ENCODE results near the gene NPAS3. TPM values are rescaled to one million over a fixed set of nuclear protein-coding genes. Genes with fewer than 3 reads are reported as not detected.

The NPAS3 gene
- total and polyA plus RNA-seq, 2 of the 8 experiments (the other 6 are each of a cell fraction or from before 2014, with no cell fraction given): 0.11 to 0.60 TPM

DNA sequence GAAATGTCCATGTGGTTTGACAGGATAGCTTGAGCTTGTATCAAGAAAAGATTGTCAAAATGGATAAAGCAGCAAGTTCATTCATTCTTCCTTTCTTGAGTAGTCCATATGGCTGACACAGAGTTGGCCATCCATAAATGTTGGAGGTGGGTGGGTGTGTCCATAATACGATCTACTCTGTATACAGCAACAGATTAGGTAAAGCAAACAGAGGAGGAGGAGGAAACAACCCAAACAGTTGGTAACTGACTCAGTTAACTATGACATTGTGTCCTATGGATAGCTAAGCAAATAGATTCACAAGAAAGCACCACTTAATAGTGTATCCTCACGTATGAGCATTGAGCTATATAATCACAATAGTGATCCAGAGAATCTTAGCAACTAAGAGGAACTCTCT is 868.2 kb downstream of the NPAS3 start:
- Histone ChIP-seq H3K18ac (ENCODE audit: extremely low read depth, low read length) (no peak overlapping the region), H3K23ac (ENCODE audit: insufficient read length) (no peak overlapping the region), H3K4me3 (ENCODE audit: extremely low read depth in 1 of 4, insufficient read depth in 2 of 4, low read depth in 3 of 4, low read length in 4 of 4) (no peak overlapping the region), H4K20me1 (replicated peaks in 1 of 2; ENCODE audit: control insufficient read depth in 1 of 2, insufficient read depth in 2 of 2, low read length in 2 of 2) (no peaks in the 10 kb centered on the region), H3K27me3 (replicated peaks in 1 of 4; ENCODE audit: control insufficient read depth in 3 of 4, extremely low read depth in 1 of 4, insufficient read depth in 3 of 4, low read length in 3 of 4) (no peaks in the 10 kb centered on the region), H3K9ac (replicated peaks in 1 of 4; ENCODE audit: extremely low read depth in 1 of 4, low read depth in 3 of 4, low read length in 3 of 4) (no peak overlapping the region), H3K4me2 (ENCODE audit: insufficient read depth in 1 of 2, low read depth in 2 of 2, low read length in 2 of 2) (no peak overlapping the region), H2BK5ac (ENCODE audit: low read depth, low read length) (no peak overlapping the region), H4K8ac (ENCODE audit: extremely low read depth, insufficient read depth, low read length) (no peak overlapping the region), H3K4ac (replicated peaks; ENCODE audit: insufficient read length, low read depth, low read length) (no peak overlapping the region), H4K91ac (replicated peaks; ENCODE audit: insufficient read length, low read length) (no peak overlapping the region), H3K14ac (ENCODE audit: insufficient read length) (no peak overlapping the region), H2BK20ac (ENCODE audit: low read length) (no peak overlapping the region), H3K23me2 (ENCODE audit: low read depth, low read length) (peaks cover 3% of the 10 kb centered on the region; the same call in 1 of the 2 replicates), H2BK15ac (ENCODE audit: low read length) (no peak overlapping the region), H3K56ac (replicated peaks; ENCODE audit: insufficient read length, low read depth, low read length) (no peak overlapping the region), H3K79me1 (ENCODE audit: low read depth, low read length) (no peaks in the 10 kb centered on the region), H4K5ac (ENCODE audit: insufficient read length, low read depth, low read length) (no peak overlapping the region), H2BK12ac (ENCODE audit: low read depth, low read length) (no peak overlapping the region), H2BK120ac (replicated peaks; ENCODE audit: low read depth, low read length) (no peak overlapping the region), H3K27ac (ENCODE audit: low read depth, low read length) (no peak overlapping the region), H3K9me3 (ENCODE audit: insufficient read depth in 2 of 2, low read depth in 1 of 2, low read length in 1 of 2) (no peaks in the 10 kb centered on the region), H3K4me1 (replicated peaks in 1 of 4; ENCODE audit: control insufficient read depth in 3 of 4, insufficient read depth in 4 of 4, low read length in 3 of 4) (no peaks in the 10 kb centered on the region), H2AK5ac (ENCODE audit: low read depth, low read length) (no peak overlapping the region), H3K79me2 (ENCODE audit: control insufficient read depth in 1 of 2, insufficient read depth in 2 of 2, low read length in 2 of 2) (no peaks in the 10 kb centered on the region), H2AFZ (ENCODE audit: low read length) (no peak overlapping the region), H3K36me3 (ENCODE audit: control insufficient read depth in 2 of 4, insufficient read depth in 4 of 4, low read length in 3 of 4) (no peaks in the 10 kb centered on the region)
- DNase-seq (ENCODE audit: low read depth in 1 of 2, low spot score in 2 of 2) (no peak), FAIRE-seq (no peak)
- no peak for TF ChIP-seq CEBPB (IDR thresholded peaks at IDR 0.05; ENCODE audit: low read depth, low read length)
- TF ChIP-seq KDM5A (IDR thresholded peaks at IDR 0.05; ENCODE audit: low read length): no peak
- TF ChIP-seq NRF1 (IDR thresholded peaks at IDR 0.05; ENCODE audit: low read depth, low read length): no peak
- TF ChIP-seq JUND (IDR thresholded peaks at IDR 0.05; ENCODE audit: low read length): no peak
- no peak for TF ChIP-seq SIN3A (conservative IDR thresholded peaks at IDR 0.05 in 1 of 2, IDR thresholded peaks at IDR 0.05 in 1 of 2; ENCODE audit: low read depth in 1 of 2, low read length in 2 of 2)
- no peak for TF ChIP-seq SAP30 (IDR thresholded peaks at IDR 0.05; ENCODE audit: insufficient read depth, insufficient replicate concordance, low read length)
- POLR2A ChIA-PET (ENCODE audit: partially characterized antibody): no interaction called here
- CTCF ChIA-PET (ENCODE audit: partially characterized antibody): interaction anchor here (0.9 to 1.5 kb wide), 2 partner anchors 516 to 525 kb away, joined by 3 to 4 read pairs; no protein-coding TSS in a partner anchor
- 87% methylated on average over 2 of the region's 2 CpGs; no CpG with 5 or more reads in 1 of the 2 experiments for WGBS, 2 experiments (ENCODE audit: extremely low coverage in 1 of 2, insufficient coverage in 1 of 2, insufficient read length in 1 of 2, insufficient replicate concordance in 2 of 2, low coverage in 1 of 2, low lambda C conversion rate in 2 of 2, missing lambda C conversion rate in 1 of 2)

Data from H1 (cell line).